K562 (cell line): ENCODE measurements around the gene ABI3BP. TPM values are rescaled to one million over a fixed set of nuclear protein-coding genes. Genes with fewer than 3 reads are reported as not detected.

Source experiments
- ATAC-seq: fragments of 200-7000 bp; cut with Tn5 transposase; 3 replicates; pipeline ENCODE4 v1.9.1; 2020; ENCODE audit warnings: moderate library complexity
- BruUV-seq: library from RNA; stranded (reverse); fragments of 400-500 nt; replicated peaks from 2 replicates; lab custom pipeline; 2021; lab: Mats Ljungman, UMichigan
- CTCF ChIA-PET: fragments of 300-600 bp; formaldehyde crosslinking; extraction: SDS; loops from one replicate; lab custom pipeline; 2021; ENCODE audit warnings: low intra/inter-chr PET ratio; lab: Yijun Ruan, JAX
- POLR2A ChIA-PET: fragments of 300-600, 350-650 bp; sonication (Branson Sonifier 250); formaldehyde crosslinking; extraction: SDS; loops from one replicate; lab custom pipeline; 2021; ENCODE audit warnings: antibody characterized with exemption, inconsistent platforms; lab: Yijun Ruan, JAX
- DNase-seq, 4 experiments: peaks; one replicate each; pipeline versions ENCODE4 v3.0.0 to v3.0.0-alpha.2; 2011 to 2018; ENCODE audit warnings: low spot score in 3 of 4, mixed read lengths in 3 of 4; ENCODE audit errors: extremely low read depth in 1 of 4
- FAIRE-seq: peaks from 2 replicates; lab custom pipeline; 2011; peaks lifted over from hg19 to GRCh38; lab: Jason Lieb, UNC
- H2AFZ ChIP-seq: 2 replicates; pipeline ENCODE4 v1.6.0; 2011; ENCODE audit warnings: low read depth, low read length, control low read depth, inconsistent platforms
- H3K27ac ChIP-seq: fragments of 200-600 bp; 3 replicates; pipeline ENCODE4 v1.8.0; 2011; ENCODE audit warnings: low read depth, mild to moderate bottlenecking, control low read depth, inconsistent platforms, low read length, moderate library complexity, mixed read lengths; ENCODE audit errors: extremely low read depth
- H3K27me3 ChIP-seq, 2 experiments: fragments of 300-600 bp in 1 of 2; 2 replicates in 1 of 2; 3 replicates in 1 of 2; pipeline versions ENCODE4 v1.6.0 to v1.8.0; 2011; ENCODE audit warnings: inconsistent platforms in 2 of 2, low read length in 2 of 2, mild to moderate bottlenecking in 1 of 2, mixed read lengths in 1 of 2, moderate library complexity in 1 of 2; ENCODE audit not compliant: control insufficient read depth in 2 of 2, insufficient read depth in 2 of 2
- H3K36me3 ChIP-seq: fragments of 300-600 bp; 3 replicates; pipeline ENCODE4 v1.8.0; 2011; ENCODE audit warnings: mild to moderate bottlenecking, low read length, inconsistent platforms; ENCODE audit not compliant: control insufficient read depth, insufficient read depth
- H3K4me1 ChIP-seq, 2 experiments: fragments of 200-600 bp in 1 of 2; replicated peaks in 1 of 2; 2 replicates in 1 of 2; 3 replicates in 1 of 2; pipeline versions ENCODE4 v1.5.1 to v1.8.0; 2011; ENCODE audit warnings: inconsistent platforms in 2 of 2, low read length in 2 of 2, mild to moderate bottlenecking in 1 of 2, mixed read lengths in 1 of 2, moderate library complexity in 1 of 2; ENCODE audit not compliant: control insufficient read depth in 2 of 2, insufficient read depth in 2 of 2
- H3K4me2 ChIP-seq: 2 replicates; pipeline ENCODE4 v1.6.1; 2011; ENCODE audit warnings: low read length, control low read depth, inconsistent platforms, mixed read lengths; ENCODE audit not compliant: insufficient read depth
- H3K4me3 ChIP-seq: fragments of 200-600 bp; sonication (generic), shearing (Covaris generic); 2 replicates; pipeline ENCODE4 v1.5.1; 2016; ENCODE audit warnings: control low read depth, inconsistent platforms
- H3K79me2 ChIP-seq: fragments of 200-600 bp; 3 replicates; pipeline ENCODE4 v1.8.0; 2011; ENCODE audit warnings: low read length, inconsistent platforms; ENCODE audit not compliant: control insufficient read depth, insufficient read depth
- H3K9ac ChIP-seq, 2 experiments: 2 replicates each; pipeline versions ENCODE4 v1.6.0 to v1.6.1; 2011; ENCODE audit warnings: low read depth in 2 of 2, low read length in 2 of 2, control low read depth in 1 of 2, inconsistent platforms in 1 of 2, mild to moderate bottlenecking in 1 of 2, mixed read lengths in 1 of 2; ENCODE audit not compliant: insufficient read depth in 1 of 2
- H3K9me1 ChIP-seq: one replicate; pipeline ENCODE4 v1.6.0; 2011; ENCODE audit warnings: inconsistent platforms, mild to moderate bottlenecking, low read length, moderate library complexity; ENCODE audit not compliant: control insufficient read depth, insufficient read depth
- H3K9me3 ChIP-seq: replicated peaks from 2 replicates; pipeline ENCODE4 v1.5.1; 2011; ENCODE audit warnings: low read depth, low read length, inconsistent platforms; ENCODE audit not compliant: control insufficient read depth, insufficient read depth
- H4K20me1 ChIP-seq: replicated peaks from 2 replicates; pipeline ENCODE4 v1.6.1; 2011; ENCODE audit warnings: low read length, inconsistent platforms, mixed read lengths; ENCODE audit not compliant: control insufficient read depth, insufficient read depth
- BHLHE40 ChIP-seq: IDR thresholded peaks from 2 replicates; pipeline ENCODE4 v1.6.1; 2011; ENCODE audit warnings: low read length, improper control_type of control experiment
- BRD4 ChIP-seq: fragments of 200-600 bp; sonication (generic); IDR thresholded peaks from 2 replicates; pipeline ENCODE4 v1.6.1; 2017; ENCODE audit warnings: inconsistent platforms
- CBX8 ChIP-seq: fragments of 200-600 bp; sonication (generic); IDR thresholded peaks from 2 replicates; pipeline ENCODE4 v1.6.1; 2012; ENCODE audit warnings: borderline replicate concordance, mixed run types, low read depth, mild to moderate bottlenecking, moderate library complexity, mixed read lengths, low read length, control low read depth, inconsistent platforms; ENCODE audit not compliant: poor library complexity, severe bottlenecking; ENCODE audit errors: extremely low read depth
- CREBBP ChIP-seq: IDR thresholded peaks from one replicate; pipeline ENCODE4 v1.6.1; 2012; ENCODE audit warnings: low read depth, mild to moderate bottlenecking, control low read depth, inconsistent platforms, low read length
- DIDO1 ChIP-seq: fragments of 450-650 bp; IDR thresholded peaks from 2 replicates; pipeline ENCODE4 v1.6.1; 2016; ENCODE audit warnings: low read depth, missing biosample characterization, missing genetic modification characterization
- E2F5 ChIP-seq: sonication (generic); formaldehyde crosslinking; IDR thresholded peaks from 2 replicates; pipeline ENCODE4 v1.8.0; 2022; ENCODE audit warnings: mild to moderate bottlenecking, missing genetic modification reagents
- GABPB2 ChIP-seq: fragments of 250-450 bp; sonication (Bioruptor Pico); conservative IDR thresholded peaks from 2 replicates; pipeline ENCODE4 v1.5.1; 2021; ENCODE audit warnings: mild to moderate bottlenecking
- HDGF ChIP-seq: fragments of 450-650 bp; IDR thresholded peaks from 2 replicates; pipeline ENCODE4 v1.6.1; 2016
- NCOA2 ChIP-seq, 2 experiments: fragments of 450-650 bp; IDR thresholded peaks; 2 replicates each; pipeline ENCODE4 v1.6.1; 2018; ENCODE audit warnings: mild to moderate bottlenecking in 2 of 2, moderate library complexity in 1 of 2; ENCODE audit not compliant: partially characterized antibody in 2 of 2
- SMARCA4 ChIP-seq: fragments of 450-650 bp; IDR thresholded peaks from 2 replicates; pipeline ENCODE4 v1.6.1; 2016
- TSC22D4 ChIP-seq: fragments of 450-650 bp; IDR thresholded peaks from 2 replicates; pipeline ENCODE4 v1.6.1; 2016; ENCODE audit warnings: missing genetic modification characterization, missing biosample characterization, control low read depth
- ZBTB33 ChIP-seq: sonication (generic); formaldehyde crosslinking; IDR thresholded peaks from 2 replicates; pipeline ENCODE4 v1.8.1; 2023; ENCODE audit warnings: mild to moderate bottlenecking, missing genetic modification reagents
- ZC3H4 ChIP-seq: sonication (generic); formaldehyde crosslinking; IDR thresholded peaks from 2 replicates; pipeline ENCODE4 v1.9.0; 2021; ENCODE audit warnings: missing genetic modification reagents, borderline replicate concordance
- ZNF609 ChIP-seq: sonication (generic); formaldehyde crosslinking; IDR thresholded peaks from 2 replicates; pipeline ENCODE4 v1.8.1; 2023; ENCODE audit warnings: missing genetic modification reagents, mild to moderate bottlenecking, borderline replicate concordance
- WGBS: fragments of 100-300 bp; shearing (Covaris generic); methylation state at CpG from one replicate; pipeline ENCODE4 v1.1.6; 2016; ENCODE audit warnings: low coverage, mixed read lengths; ENCODE audit not compliant: insufficient coverage; ENCODE audit errors: missing lambda C conversion rate; 5-methylcytosine and 5-hydroxymethylcytosine counted together
- in situ Hi-C: fragments of 300-500 bp; cut with MboI; formaldehyde crosslinking; loops from 4 replicates; pipeline ENCODE4 v1.15.0; 2018; ENCODE audit warnings: inconsistent platforms, mixed read lengths
- intact Hi-C: fragments of 100-400 bp; cut with micrococcal nuclease; formaldehyde crosslinking; loops from 2 replicates; pipeline ENCODE4 v1.14.2; 2022
- polyA plus RNA-seq, 8 experiments: library from polyadenylated mRNA; depleted of rRNA in 4 of 8; stranded (reverse) in 5 of 8; unstranded in 3 of 8; fragments of >200 nt; fragmentation: Nextera tagmentation in 2 of 8; fragmentation: Illumina TruSeq in 1 of 8; extraction: Ambion mirVana in 2 of 8; extraction: Trizol in 1 of 8; gene quantifications; 2 replicates each; pipeline versions ENCODE4 v1.2.1 to v1.2.3, GENCODE V29; 2011 to 2014; ENCODE audit warnings: inconsistent platforms in 1 of 8, missing spikeins in 1 of 8
- total RNA-seq, 7 experiments: library from RNA; depleted of rRNA in 6 of 7; stranded (reverse); fragments of >200 nt in 6 of 7; fragmentation: Illumina TruSeq in 2 of 7; extraction: Trizol in 2 of 7; gene quantifications; 2 replicates each; pipeline versions ENCODE4 v1.2.1 to v1.2.3, GENCODE V29; 2011 to 2021; ENCODE audit warnings: low replicate concordance in 1 of 7

The ABI3BP gene
- total and polyA plus RNA-seq, 9 of the 15 experiments (the other 6 are each of a cell fraction or from before 2014, with no cell fraction given) = 0.01 to 0.24 (median 0.06) TPM; not detected in 5

- no peak for TF ChIP-seq E2F5 (CRISPR knock-in tag)
- TF ChIP-seq, all 486 proteins: peak for 0
Observed at GRCh38 chr3:100833483-100833882, 159.7 kb downstream of the ABI3BP start (continued).

GRCh38 chr3:100831629-100832028 is 161.6 kb downstream of the ABI3BP start:
- DNase-seq (no peak), ATAC-seq (no peak), FAIRE-seq (no peak)
- Histone ChIP-seq H4K20me1 (no peaks in the 10 kb centered on the region), H3K9me1 (no peaks in the 10 kb centered on the region), H3K27ac (no peak overlapping the region), H3K27me3 (peaks cover 0 to 2% of the 10 kb centered on the region in 2 experiments; a peak in 1 of 5 replicates), H3K4me2 (no peak overlapping the region), H3K79me2 (no peaks in the 10 kb centered on the region), H3K9me3 (no peaks in the 10 kb centered on the region), H3K4me1 (no peaks in the 10 kb centered on the region; a peak in 1 of 5 replicates), H3K4me3 (no peak overlapping the region), H3K36me3 (no peaks in the 10 kb centered on the region), H2AFZ (no peak overlapping the region), H3K9ac (no peak overlapping the region)
- in situ Hi-C loops (no loop called here), intact Hi-C loops (no loop called here)
- BruUV-seq = no TSS peak
- ChIA-PET CTCF (no interaction called here), POLR2A (interaction anchor here (0.5 kb wide), 1 partner anchor 123 kb away, joined by 3 read pairs; the partner anchor contains the start of gene TFG)
- WGBS = 0% methylated on average over 2 of the region's 2 CpGs
- TF ChIP-seq NCOA2 (IDR thresholded peaks at IDR 0.05; ENCODE audit: partially characterized antibody in 2 of 2) (no peak), BRD4 (no peak), CBX8 (no peak), DIDO1 (no peak), GABPB2 (CRISPR knock-in tag) (no peak), CREBBP (no peak), HDGF (no peak), BHLHE40 (no peak), TSC22D4 (no peak), SMARCA4 (no peak), ZC3H4 (CRISPR knock-in tag) (no peak), ZNF609 (CRISPR knock-in tag) (no peak), ZBTB33 (CRISPR knock-in tag) (no peak)
